Activated CD8-positive, alpha-beta memory T cell treated with anti-CD3 and anti-CD28 coated beads, Interleukin-2, amount 50 U/mL, for 4 hours (primary cell): ENCODE measurements around the gene FAM50A.

Experiments
- DNase-seq: peaks from one replicate; pipeline ENCODE4 v3.0.0-alpha.2; 2020

Gene FAM50A

GRCh38 chrX:154466907-154467306 lies 23.0 kb downstream of the FAM50A start:
- DNase-seq = no peak

GRCh38 chrX:154467556-154467955 lies 23.6 kb downstream of the FAM50A start:
- no peak for DNase-seq

GRCh38 chrX:154468217-154468616 lies 24.3 kb downstream of the FAM50A start:
- DNase-seq = no peak

GRCh38 chrX:154469114-154469513 lies 25.2 kb downstream of the FAM50A start:
- no peak for DNase-seq

- no peak for DNase-seq
These were observed 25.9 kb downstream of the FAM50A start for GRCh38 chrX:154469880-154470279.

- no peak for DNase-seq
These were observed 26.5 kb downstream of the FAM50A start for GRCh38 chrX:154470434-154470833.

- DNase-seq = no peak
These were observed 27.1 kb downstream of the FAM50A start for GRCh38 chrX:154470914-154471568.

- no peak for DNase-seq
These were observed 28.1 kb downstream of the FAM50A start for GRCh38 chrX:154471839-154472684.

GRCh38 chrX:154472685-154473632 lies 29.0 kb downstream of the FAM50A start:
- no peak for DNase-seq

GRCh38 chrX:154473683-154474082 lies 29.7 kb downstream of the FAM50A start:
- no peak for DNase-seq

GRCh38 chrX:154476821-154477220 lies 32.9 kb downstream of the FAM50A start:
- DNase-seq = no peak

GRCh38 chrX:154477891-154478477 lies 34.0 kb downstream of the FAM50A start:
- DNase-seq = no peak

- peak; percentile 95 for DNase-seq
These were observed 35.0 kb downstream of the FAM50A start, which contains the start of gene LAGE3 for GRCh38 chrX:154478728-154479622. Gene LAGE3 (minus strand): TSS chrX:154479281. CDS start chrX:154478915, 366 bp downstream.

- DNase-seq = no peak
These were observed 37.3 kb downstream of the FAM50A start for GRCh38 chrX:154481195-154481594.

GRCh38 chrX:154481911-154482601 lies 38.1 kb downstream of the FAM50A start:
- DNase-seq = no peak

- DNase-seq = no peak
These were observed 38.8 kb downstream of the FAM50A start for GRCh38 chrX:154482786-154483185.

- DNase-seq = no peak
These were observed 39.4 kb downstream of the FAM50A start for GRCh38 chrX:154483325-154483724.

- DNase-seq = no peak
These were observed 40.6 kb downstream of the FAM50A start for GRCh38 chrX:154484255-154485149.

- no peak for DNase-seq
These were observed 41.5 kb downstream of the FAM50A start for GRCh38 chrX:154485150-154486051.
